KMS-11 (cell line): Measurements from ENCODE around the gene DPPA3.
"Not testable (repeated sequence)": the region's sequence is repeated elsewhere in the genome, so short reads cannot be mapped to it uniquely, and the experiment has no call there.

ENCODE experiments used
- H2AFZ ChIP-seq: fragments of 200-600 bp; sonication (generic); 2 replicates; pipeline ENCODE4 v1.6.1; 2016; ENCODE audit warnings: antibody characterized with exemption, mixed run types, low read depth
- H3K27ac ChIP-seq: fragments of 200-600 bp; sonication (generic); 2 replicates; pipeline ENCODE4 v1.6.1; 2016; ENCODE audit warnings: mild to moderate bottlenecking, mixed run types
- H3K27me3 ChIP-seq: fragments of 200-600 bp; sonication (generic); 2 replicates; pipeline ENCODE4 v1.6.1; 2017; ENCODE audit warnings: mild to moderate bottlenecking, low read depth, mixed run types, moderate library complexity; ENCODE audit not compliant: insufficient read depth
- H3K36me3 ChIP-seq: fragments of 200-600 bp; sonication (generic); 2 replicates; pipeline ENCODE4 v1.6.1; 2017; ENCODE audit warnings: mild to moderate bottlenecking, mixed run types; ENCODE audit not compliant: insufficient read depth
- H3K4me1 ChIP-seq: fragments of 200-600 bp; sonication (generic); 2 replicates; pipeline ENCODE4 v1.6.1; 2016; ENCODE audit warnings: mild to moderate bottlenecking, low read depth, mixed run types; ENCODE audit not compliant: poor library complexity, severe bottlenecking
- H3K4me2 ChIP-seq: fragments of 200-600 bp; sonication (generic); 2 replicates; pipeline ENCODE4 v1.7.0; 2016; ENCODE audit warnings: mild to moderate bottlenecking, mixed run types
- H3K4me3 ChIP-seq: fragments of 200-600 bp; sonication (generic); IDR thresholded peaks from 2 replicates; pipeline ENCODE4 v1.6.1; 2017; ENCODE audit warnings: low read depth, low read length, mixed read lengths; ENCODE audit not compliant: insufficient read depth
- H3K79me2 ChIP-seq: fragments of 200-600 bp; sonication (generic); 2 replicates; pipeline ENCODE4 v1.6.1; 2016; ENCODE audit warnings: low read depth, mixed run types; ENCODE audit not compliant: insufficient read depth
- H3K9ac ChIP-seq: fragments of 200-600 bp; sonication (generic); 2 replicates; pipeline ENCODE4 v1.6.1; 2016; ENCODE audit warnings: mild to moderate bottlenecking, mixed run types
- H4K20me1 ChIP-seq: fragments of 200-600 bp; sonication (generic); 2 replicates; pipeline ENCODE4 v1.6.1; 2016; ENCODE audit warnings: mild to moderate bottlenecking, mixed run types; ENCODE audit not compliant: insufficient read depth
- CTCF ChIP-seq: fragments of 200-600 bp; sonication (generic); conservative IDR thresholded peaks from 2 replicates; pipeline ENCODE4 v1.6.1; 2017; ENCODE audit warnings: low read depth, mild to moderate bottlenecking, antibody characterized with exemption, low read length, moderate library complexity, mixed read lengths

The DPPA3 gene

GRCh38 chr12:7719946-7720730, 8.9 kb downstream of the DPPA3 start:
- no peak overlapping the region for H3K27ac ChIP-seq
- H3K9ac ChIP-seq = no peak overlapping the region
- H3K4me2 ChIP-seq = no peak overlapping the region
- no peak for TF ChIP-seq CTCF
- H4K20me1 ChIP-seq = no peaks in the 10 kb centered on the region
- no peaks in the 10 kb centered on the region for H3K27me3 ChIP-seq
- no peak overlapping the region for H3K4me3 ChIP-seq
- no peak overlapping the region for H2AFZ ChIP-seq
- H3K79me2 ChIP-seq = no peaks in the 10 kb centered on the region
- H3K4me1 ChIP-seq = no peaks in the 10 kb centered on the region
- H3K36me3 ChIP-seq = no peaks in the 10 kb centered on the region

- no peak overlapping the region for H2AFZ ChIP-seq
- no peaks in the 10 kb centered on the region for H3K4me1 ChIP-seq
- no peak overlapping the region for H3K27ac ChIP-seq
- H3K79me2 ChIP-seq = no peaks in the 10 kb centered on the region
- H4K20me1 ChIP-seq = no peaks in the 10 kb centered on the region
- no peak for TF ChIP-seq CTCF
- H3K9ac ChIP-seq = no peak overlapping the region
- no peak overlapping the region for H3K4me2 ChIP-seq
- H3K4me3 ChIP-seq = no peak overlapping the region
- no peaks in the 10 kb centered on the region for H3K36me3 ChIP-seq
- H3K27me3 ChIP-seq = no peaks in the 10 kb centered on the region
These were observed 12.7 kb downstream of the DPPA3 start for GRCh38 chr12:7723926-7724325.

- Histone ChIP-seq H3K9ac (no peak overlapping the region), H3K27me3 (no peaks in the 10 kb centered on the region), H3K4me3 (no peak overlapping the region), H3K79me2 (no peaks in the 10 kb centered on the region), H3K4me1 (no peaks in the 10 kb centered on the region), H4K20me1 (no peaks in the 10 kb centered on the region), H3K27ac (no peak overlapping the region), H3K4me2 (no peak overlapping the region), H3K36me3 (no peaks in the 10 kb centered on the region), H2AFZ (no peak overlapping the region)
- no peak for TF ChIP-seq CTCF
These were observed 18.5 kb downstream of the DPPA3 start for GRCh38 chr12:7729746-7730145.

- not testable (repeated sequence) for H3K9ac ChIP-seq, H3K4me2 ChIP-seq, H4K20me1 ChIP-seq, H3K27me3 ChIP-seq, H2AFZ ChIP-seq, H3K27ac ChIP-seq, H3K79me2 ChIP-seq, H3K36me3 ChIP-seq, H3K4me1 ChIP-seq, H3K4me3 ChIP-seq
These were observed 19.8 kb downstream of the DPPA3 start for GRCh38 chr12:7730984-7731383.

GRCh38 chr12:7731486-7731885, 20.3 kb downstream of the DPPA3 start:
- Histone ChIP-seq H2AFZ (no peak overlapping the region), H3K9ac (no peak overlapping the region), H3K27me3 (no peaks in the 10 kb centered on the region), H3K36me3 (no peaks in the 10 kb centered on the region), H4K20me1 (no peaks in the 10 kb centered on the region), H3K27ac (no peak overlapping the region), H3K79me2 (no peaks in the 10 kb centered on the region), H3K4me1 (no peaks in the 10 kb centered on the region), H3K4me2 (no peak overlapping the region), H3K4me3 (no peak overlapping the region)
- TF ChIP-seq CTCF = no peak
